Right atrium auricular region (tissue), 2 donors: Measurements from ENCODE around the gene PDIK1L. TPM values are rescaled to one million over a fixed set of nuclear protein-coding genes. Genes with fewer than 3 reads are reported as not detected.

ENCODE experiments used
- DNase-seq: peaks from one replicate; pipeline ENCODE4 v3.0.0-alpha.2; 2019; ENCODE audit warnings: low spot score
- H3K27ac ChIP-seq, 2 donors: fragments of 200-600 bp; sonication (generic); 1 replicate in 1 of 2; 2 replicates in 1 of 2; pipeline ENCODE4 v1.5.1; 2016 to 2019
- H3K27me3 ChIP-seq, 2 donors: fragments of 200-600 bp; sonication (generic); one replicate each; pipeline versions ENCODE4 v1.5.1 to v1.6.0; 2017 to 2019
- H3K36me3 ChIP-seq: fragments of 200-600 bp; sonication (generic); one replicate; pipeline ENCODE4 v1.5.1; 2016
- H3K4me1 ChIP-seq, 2 donors: fragments of 200-600 bp; sonication (generic); one replicate each; pipeline versions ENCODE4 v1.5.1 to v1.6.0; 2017 to 2019
- H3K4me3 ChIP-seq, 2 donors: fragments of 200-600 bp; sonication (generic); 1 replicate in 1 of 2; 2 replicates in 1 of 2; pipeline ENCODE4 v1.5.1; 2017 to 2019; ENCODE audit warnings: mild to moderate bottlenecking in 1 of 2, moderate library complexity in 1 of 2
- H3K9me3 ChIP-seq, 2 donors: fragments of 200-600 bp; sonication (generic); one replicate each; pipeline ENCODE4 v1.5.1; 2019
- CTCF ChIP-seq, 2 donors: fragments of 200-600 bp; sonication (generic); IDR thresholded peaks; one replicate each; pipeline ENCODE4 v1.5.1; 2019; ENCODE audit warnings: antibody characterized with exemption in 2 of 2
- total RNA-seq, 2 donors: library from RNA; depleted of rRNA; stranded (reverse); fragments of >200 nt; gene quantifications; one replicate each; pipeline ENCODE4 v1.1.0, GENCODE V29; 2016

PDIK1L gene
- total RNA-seq, 2 donors from 2014 or later, result 3.0 to 3.4 TPM

- no peaks in the 10 kb centered on the region for H3K27me3 ChIP-seq
- TF ChIP-seq CTCF (IDR thresholded peaks at IDR 0.05), result peak in 1 of 2 donors; percentile 41
- no peaks in the 10 kb centered on the region for H3K36me3 ChIP-seq
- no peaks in the 10 kb centered on the region for H3K9me3 ChIP-seq
- peak overlapping the region; percentile 41 to 57 for H3K4me3 ChIP-seq
- H3K27ac ChIP-seq, result peak overlapping the region; percentile 86 to 95
- no peak for DNase-seq
- H3K4me1 ChIP-seq, result peaks cover 0 to 71% of the 10 kb centered on the region in 2 donors
Measured at GRCh38 chr1:26161415-26162219, 50.0 kb downstream of the PDIK1L start.

GRCh38 chr1:26162220-26162709, 50.6 kb downstream of the PDIK1L start:
- Histone ChIP-seq H3K27me3 (no peaks in the 10 kb centered on the region), H3K9me3 (no peaks in the 10 kb centered on the region)
- no peak for TF ChIP-seq CTCF (IDR thresholded peaks at IDR 0.05)

GRCh38 chr1:26163684-26164035, 52.0 kb downstream of the PDIK1L start:
- no peaks in the 10 kb centered on the region for H3K36me3 ChIP-seq
- no peak for DNase-seq
- no peaks in the 10 kb centered on the region for H3K9me3 ChIP-seq
- H3K27ac ChIP-seq, result peak overlapping the region; percentile 63 to 77
- H3K4me3 ChIP-seq, result peak overlapping the region in 1 of 2 donors; percentile 55
- peaks cover 0 to 51% of the 10 kb centered on the region in 2 donors for H3K4me1 ChIP-seq
- no peaks in the 10 kb centered on the region for H3K27me3 ChIP-seq
- no peak for TF ChIP-seq CTCF (IDR thresholded peaks at IDR 0.05)

More at GRCh38 chr1:26162220-26162709, 50.6 kb downstream of the PDIK1L start:
- H3K36me3 ChIP-seq, result no peaks in the 10 kb centered on the region
- peak overlapping the region; percentile 41 to 57 for H3K4me3 ChIP-seq
- H3K4me1 ChIP-seq, result peaks cover 0 to 65% of the 10 kb centered on the region in 2 donors
- peak overlapping the region; percentile 86 to 95 for H3K27ac ChIP-seq
- DNase-seq, result no peak

GRCh38 chr1:26164036-26164860, 52.6 kb downstream of the PDIK1L start:
- H3K27me3 ChIP-seq, result no peaks in the 10 kb centered on the region
- peak overlapping the region; percentile 63 to 77 for H3K27ac ChIP-seq
- peaks cover 0 to 47% of the 10 kb centered on the region in 2 donors for H3K4me1 ChIP-seq
- H3K4me3 ChIP-seq, result peak overlapping the region; percentile 26 to 55
- no peak for DNase-seq
- peak; percentile 80 to 88 for TF ChIP-seq CTCF (IDR thresholded peaks at IDR 0.05)
- H3K9me3 ChIP-seq, result no peaks in the 10 kb centered on the region
- H3K36me3 ChIP-seq, result no peaks in the 10 kb centered on the region

GRCh38 chr1:26164861-26165842, 53.5 kb downstream of the PDIK1L start:
- Histone ChIP-seq H3K4me3 (peak overlapping the region in 1 of 2 donors; percentile 55), H3K4me1 (peaks cover 0 to 45% of the 10 kb centered on the region in 2 donors)

More at GRCh38 chr1:26164861-26165842, 53.5 kb downstream of the PDIK1L start:
- H3K27ac ChIP-seq, result peak overlapping the region; percentile 63 to 77
- H3K27me3 ChIP-seq, result no peaks in the 10 kb centered on the region
- no peak for DNase-seq
- no peak for TF ChIP-seq CTCF (IDR thresholded peaks at IDR 0.05)
- H3K36me3 ChIP-seq, result no peaks in the 10 kb centered on the region
- H3K9me3 ChIP-seq, result no peaks in the 10 kb centered on the region
